K562 (cell line): Measurements from ENCODE around the gene SRP9. TPM values are rescaled to one million over a fixed set of nuclear protein-coding genes. Genes with fewer than 3 reads are reported as not detected.
A peak's percentile ranks its signal among the peaks of the same experiment; 100 is the strongest.

Experiments
- ARID2 ChIP-seq: fragments of 450-650 bp; IDR thresholded peaks from 2 replicates; pipeline ENCODE4 v1.6.1; 2017; ENCODE audit warnings: antibody characterized with exemption, mild to moderate bottlenecking
- CAMTA2 ChIP-seq: fragments of 250-450 bp; sonication (Bioruptor Pico); conservative IDR thresholded peaks from 2 replicates; pipeline ENCODE4 v1.5.1; 2022
- DPF2 ChIP-seq: fragments of 450-650 bp; IDR thresholded peaks from 2 replicates; pipeline ENCODE4 v1.6.1; 2016
- ELK1 ChIP-seq: sonication (generic); formaldehyde crosslinking; IDR thresholded peaks from 2 replicates; pipeline ENCODE4 v1.8.1; 2022; ENCODE audit warnings: missing genetic modification reagents
- EP400 ChIP-seq: fragments of 450-650 bp; IDR thresholded peaks from 2 replicates; pipeline ENCODE4 v1.6.1; 2017; ENCODE audit warnings: antibody characterized with exemption, mild to moderate bottlenecking, moderate library complexity
- GTF2B ChIP-seq: IDR thresholded peaks from 2 replicates; pipeline ENCODE4 v1.6.1; 2011; ENCODE audit not compliant: insufficient read length; ENCODE audit errors: extremely low read depth
- NFE2 ChIP-seq: IDR thresholded peaks from 2 replicates; pipeline ENCODE4 v1.6.1; 2014; ENCODE audit warnings: antibody characterized with exemption, low read depth
- NUFIP1 ChIP-seq: fragments of 450-650 bp; IDR thresholded peaks from 2 replicates; pipeline ENCODE4 v1.6.1; 2018; ENCODE audit not compliant: partially characterized antibody
- RAD51 ChIP-seq: fragments of 450-650 bp; IDR thresholded peaks from 2 replicates; pipeline ENCODE4 v1.7.1; 2016; ENCODE audit warnings: low read depth, mild to moderate bottlenecking, borderline replicate concordance
- RBM39 ChIP-seq: fragments of 200-400 bp; formaldehyde crosslinking; optimal IDR thresholded peaks from 2 replicates; pipeline ENCODE3; 2018; ENCODE audit warnings: low read depth, low read length
- TARDBP ChIP-seq: fragments of 450-650 bp; IDR thresholded peaks from 2 replicates; pipeline ENCODE4 v1.6.1; 2016
- ZNF140 ChIP-seq: fragments of 250-450 bp; sonication (Bioruptor Pico); IDR thresholded peaks from 2 replicates; pipeline ENCODE4 v1.8.0; 2021; ENCODE audit warnings: moderate library complexity, mild to moderate bottlenecking, inconsistent platforms
- ZNF175 ChIP-seq: fragments of 200-800 bp; sonication (Bioruptor generic); IDR thresholded peaks from 2 replicates; pipeline ENCODE4 v1.6.1; 2016; ENCODE audit warnings: low read depth, mild to moderate bottlenecking, missing genetic modification characterization, missing compliant biosample characterization
- ZNF217 ChIP-seq: sonication (generic); formaldehyde crosslinking; IDR thresholded peaks from 2 replicates; pipeline ENCODE4 v1.8.0; 2022; ENCODE audit warnings: mild to moderate bottlenecking, missing genetic modification reagents
- ZNF592 ChIP-seq: fragments of 450-650 bp; IDR thresholded peaks from 2 replicates; pipeline ENCODE4 v1.6.1; 2017; ENCODE audit warnings: antibody characterized with exemption, mild to moderate bottlenecking
- ZNF609 ChIP-seq: sonication (generic); formaldehyde crosslinking; IDR thresholded peaks from 2 replicates; pipeline ENCODE4 v1.8.1; 2023; ENCODE audit warnings: missing genetic modification reagents, mild to moderate bottlenecking, borderline replicate concordance
- polyA plus RNA-seq, 8 experiments: library from polyadenylated mRNA; depleted of rRNA in 4 of 8; stranded (reverse) in 5 of 8; unstranded in 3 of 8; fragments of >200 nt; fragmentation: Nextera tagmentation in 2 of 8; fragmentation: Illumina TruSeq in 1 of 8; extraction: Ambion mirVana in 2 of 8; extraction: Trizol in 1 of 8; gene quantifications; 2 replicates each; pipeline versions ENCODE4 v1.2.1 to v1.2.3, GENCODE V29; 2011 to 2014; ENCODE audit warnings: inconsistent platforms in 1 of 8, missing spikeins in 1 of 8
- total RNA-seq, 7 experiments: library from RNA; depleted of rRNA in 6 of 7; stranded (reverse); fragments of >200 nt in 6 of 7; fragmentation: Illumina TruSeq in 2 of 7; extraction: Trizol in 2 of 7; gene quantifications; 2 replicates each; pipeline versions ENCODE4 v1.2.1 to v1.2.3, GENCODE V29; 2011 to 2021; ENCODE audit warnings: low replicate concordance in 1 of 7

The SRP9 gene
- total and polyA plus RNA-seq, 9 of the 15 experiments (the other 6 are each of a cell fraction or from before 2014, with no cell fraction given): 273 to 1,892 (median 668) TPM

- TF ChIP-seq CAMTA2 (no peak), ZNF609 (CRISPR knock-in tag) (no peak), EP400 (no peak), ZNF592 (no peak), GTF2B (no peak), RBM39 (no peak), DPF2 (peak; percentile 66), ZNF140 (CRISPR knock-in tag) (no peak), ZNF217 (CRISPR knock-in tag) (no peak), NFE2 (peak; percentile 82), NUFIP1 (no peak), TARDBP (no peak), RAD51 (no peak), ZNF175 (CRISPR knock-in tag) (no peak), ELK1 (no peak), ARID2 (no peak)
Observed at GRCh38 chr1:225766967-225767633, 10.5 kb upstream of the SRP9 start (continued).
